ENCODE data around the gene MICAL2.

MICAL2 gene

GRCh38 chr11:12291766-12292165 lies 181.4 kb downstream of the MICAL2 start:
- no peak for DNase-seq

GRCh38 chr11:12292766-12293165 lies 182.4 kb downstream of the MICAL2 start:
- no peak for DNase-seq

- no peak for DNase-seq
Observed at GRCh38 chr11:12293486-12293885, 183.1 kb downstream of the MICAL2 start.

- DNase-seq: no peak
Observed at GRCh38 chr11:12294613-12295012, 184.2 kb downstream of the MICAL2 start.

GRCh38 chr11:12295943-12296342 lies 185.6 kb downstream of the MICAL2 start:
- DNase-seq: no peak

DNA sequence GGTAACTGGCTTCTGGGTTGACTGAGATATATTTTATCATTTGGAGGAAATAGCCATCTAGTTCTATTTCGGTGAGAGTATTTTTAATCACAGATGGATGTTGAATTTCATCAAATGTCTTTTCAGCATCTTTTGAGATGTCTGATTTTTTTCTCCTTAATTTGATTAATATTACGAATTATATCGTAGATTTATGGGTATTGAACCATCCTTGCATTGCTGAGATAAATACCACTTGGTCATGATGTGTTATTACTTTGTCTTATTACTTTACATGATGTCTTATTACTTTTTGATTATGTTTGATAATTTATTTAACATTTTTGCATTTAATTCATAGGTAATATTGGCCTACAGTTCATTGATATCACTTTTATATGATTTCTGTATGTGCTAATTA lies 188.2 kb downstream of the MICAL2 start:
- DNase-seq: no peak

DNA sequence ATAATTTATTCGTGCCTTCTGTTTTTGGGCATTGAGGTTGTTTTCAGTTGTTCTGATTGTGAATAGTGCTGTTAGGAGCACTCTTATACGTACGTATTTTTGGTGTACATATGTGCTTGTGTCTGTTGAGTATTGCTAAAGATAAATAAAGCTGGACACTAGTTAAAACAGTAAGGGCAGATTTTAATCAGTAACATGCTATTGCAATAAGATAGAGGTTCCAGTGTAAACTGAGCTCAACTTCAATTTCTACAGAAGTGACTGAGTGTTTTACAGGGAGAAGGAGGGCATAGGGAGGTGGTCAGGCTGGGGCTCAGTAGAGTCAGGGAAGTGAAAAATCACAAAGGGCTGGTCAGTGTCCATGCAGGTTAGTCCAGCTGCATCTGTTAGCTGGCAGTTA lies 191.0 kb downstream of the MICAL2 start:
- DNase-seq: no peak

DNA sequence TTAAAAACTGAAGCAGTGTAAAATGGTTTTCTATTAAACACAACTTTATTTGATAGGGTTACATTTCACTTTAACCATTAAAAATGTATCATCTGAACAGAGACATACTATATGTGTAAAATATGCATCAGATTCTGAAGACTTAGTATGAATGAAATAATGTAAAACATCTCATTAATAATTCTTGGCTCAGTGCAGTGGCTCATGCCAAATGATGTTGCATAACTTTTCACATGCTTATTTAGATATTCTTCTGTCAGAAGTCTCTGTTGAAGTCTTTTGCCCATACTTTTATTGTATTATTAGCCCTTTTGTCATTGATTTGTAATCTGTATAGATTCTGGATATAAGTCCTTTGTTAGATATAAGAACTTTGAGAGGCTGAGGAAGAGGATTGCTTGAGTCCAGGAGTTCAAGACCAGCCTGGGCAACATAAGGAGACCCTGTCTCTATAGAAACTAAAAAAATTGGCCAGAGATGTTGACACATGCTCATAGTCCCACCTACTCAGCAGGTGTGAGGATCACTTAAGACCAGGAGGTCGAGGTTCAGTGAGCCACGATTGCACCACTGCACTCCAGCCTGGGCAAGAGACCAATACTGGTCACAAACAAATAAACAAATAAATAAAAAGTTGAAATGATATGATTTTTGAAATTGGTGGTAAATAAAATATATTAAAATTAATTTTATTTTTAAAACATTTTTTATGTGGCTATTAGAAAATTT lies 193.2 kb downstream of the MICAL2 start:
- no peak for DNase-seq

GRCh38 chr11:12306830-12307229 lies 196.4 kb downstream of the MICAL2 start:
- no peak for DNase-seq

DNA sequence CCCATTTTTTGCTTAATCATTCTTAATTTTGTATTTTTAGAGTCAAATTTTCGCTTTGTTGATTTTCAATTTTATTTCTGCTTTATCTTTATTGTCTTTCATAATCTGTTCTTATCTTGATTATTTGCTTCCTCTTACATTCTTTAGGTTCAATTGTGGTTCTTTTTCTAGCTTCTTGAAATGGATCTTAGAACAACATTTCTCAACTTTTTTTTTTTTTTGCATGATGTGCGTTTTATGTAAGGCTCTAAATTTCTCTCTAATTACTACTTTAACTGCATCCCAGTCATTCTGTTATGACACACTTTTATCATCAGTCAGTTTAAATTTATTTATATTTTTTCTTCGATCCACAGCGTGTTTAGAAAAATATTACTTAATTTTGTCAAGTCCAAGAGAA lies 201.7 kb downstream of the MICAL2 start:
- DNase-seq: no peak

Measured in NCI-H2029 treated with DMSO at 0.1 percent for 48 hours (cell line).